Type B pancreatic cell (in vitro differentiated cells): Measurements from ENCODE around the gene PRSS56. TPM values are rescaled to one million over a fixed set of nuclear protein-coding genes. Genes with fewer than 3 reads are reported as not detected.

Experiments
- DNase-seq: peaks from one replicate; pipeline ENCODE4 v3.0.0; 2021; ENCODE audit warnings: mixed read lengths; ENCODE audit not compliant: unreplicated experiment; ENCODE audit errors: extremely low spot score
- H3K27ac Mint-ChIP-seq: 2 replicates; pipeline ENCODE4 v1.8.0; 2021; ENCODE audit warnings: mild to moderate bottlenecking, mixed read lengths
- H3K27me3 Mint-ChIP-seq: 2 replicates; pipeline ENCODE4 v1.8.0; 2021; ENCODE audit warnings: mixed read lengths
- H3K36me3 Mint-ChIP-seq: 2 replicates; pipeline ENCODE4 v1.8.0; 2021; ENCODE audit warnings: mixed read lengths
- H3K4me1 Mint-ChIP-seq: one replicate; pipeline ENCODE4 v1.8.0; 2021; ENCODE audit warnings: mixed read lengths; ENCODE audit not compliant: unreplicated experiment
- H3K4me3 Mint-ChIP-seq: 2 replicates; pipeline ENCODE4 v1.8.0; 2021; ENCODE audit warnings: mild to moderate bottlenecking, mixed read lengths
- H3K9me3 Mint-ChIP-seq: 2 replicates; pipeline ENCODE4 v1.8.0; 2021; ENCODE audit warnings: mixed read lengths
- CTCF ChIP-seq: fragments of 200-600 bp; sonication (generic); conservative IDR thresholded peaks from 2 replicates; pipeline ENCODE4 v1.5.0; 2021; ENCODE audit warnings: antibody characterized with exemption, mild to moderate bottlenecking
- total RNA-seq: library from RNA; stranded (reverse); gene quantifications from 2 replicates; pipeline ENCODE4 v1.2.1, GENCODE V29; 2021; ENCODE audit warnings: low replicate concordance

The PRSS56 gene
- total RNA-seq, 1 donor from 2014 or later: 0.34 TPM

- Mint-ChIP-seq H3K4me1 (peaks cover 6% of the 10 kb centered on the region), H3K36me3 (no peaks in the 10 kb centered on the region), H3K27me3 (peaks cover 53% of the 10 kb centered on the region), H3K9me3 (no peaks in the 10 kb centered on the region), H3K4me3 (no peak overlapping the region), H3K27ac (no peak overlapping the region)
- DNase-seq: no peak
- TF ChIP-seq CTCF: no peak
Observed at GRCh38 chr2:232523402-232523681, 3.2 kb downstream of the PRSS56 start.

GRCh38 chr2:232523682-232524597 lies 3.8 kb downstream of the PRSS56 start:
- Mint-ChIP-seq H3K9me3 (no peaks in the 10 kb centered on the region), H3K4me3 (peak overlapping the region; percentile 69), H3K27me3 (peaks cover 54% of the 10 kb centered on the region), H3K27ac (peak overlapping the region; percentile 23), H3K4me1 (peaks cover 5% of the 10 kb centered on the region), H3K36me3 (no peaks in the 10 kb centered on the region)
- DNase-seq: no peak
- TF ChIP-seq CTCF: peak; percentile 59

GRCh38 chr2:232524771-232525170 lies 4.6 kb downstream of the PRSS56 start:
- H3K9me3 Mint-ChIP-seq: no peaks in the 10 kb centered on the region
- no peak for TF ChIP-seq CTCF
- no peaks in the 10 kb centered on the region for H3K36me3 Mint-ChIP-seq
- no peak overlapping the region for H3K27ac Mint-ChIP-seq
- no peak overlapping the region for H3K4me3 Mint-ChIP-seq
- DNase-seq: no peak
- peaks cover 50% of the 10 kb centered on the region for H3K27me3 Mint-ChIP-seq
- H3K4me1 Mint-ChIP-seq: no peaks in the 10 kb centered on the region

GRCh38 chr2:232525199-232525598 lies 5.0 kb downstream of the PRSS56 start:
- H3K27ac Mint-ChIP-seq: no peak overlapping the region
- H3K4me1 Mint-ChIP-seq: no peaks in the 10 kb centered on the region
- H3K4me3 Mint-ChIP-seq: no peak overlapping the region
- peaks cover 49% of the 10 kb centered on the region for H3K27me3 Mint-ChIP-seq
- DNase-seq: no peak
- no peak for TF ChIP-seq CTCF
- no peaks in the 10 kb centered on the region for H3K9me3 Mint-ChIP-seq
- no peaks in the 10 kb centered on the region for H3K36me3 Mint-ChIP-seq

GRCh38 chr2:232525791-232526371 lies 5.7 kb downstream of the PRSS56 start, which contains the start of gene CHRND:
TSS of gene CHRND (plus strand) at chr2:232526160. CDS start at chr2:232526216, 56 bp downstream.
- H3K27me3 Mint-ChIP-seq: peaks cover 46% of the 10 kb centered on the region

More at GRCh38 chr2:232525791-232526371, 5.7 kb downstream of the PRSS56 start, which contains the start of gene CHRND:
- no peaks in the 10 kb centered on the region for H3K36me3 Mint-ChIP-seq
- H3K4me1 Mint-ChIP-seq: no peaks in the 10 kb centered on the region
- no peak for TF ChIP-seq CTCF
- H3K9me3 Mint-ChIP-seq: no peaks in the 10 kb centered on the region
- DNase-seq: no peak
- no peak within 1 kb of the TSS for H3K27ac Mint-ChIP-seq
- H3K4me3 Mint-ChIP-seq: no peak within 1 kb of the TSS
